Right renal pelvis (tissue), 4 donors: ENCODE data around the gene KCND3. TPM values are rescaled to one million over a fixed set of nuclear protein-coding genes. Genes with fewer than 3 reads are reported as not detected.
A peak's percentile ranks its signal among the peaks of the same experiment; 100 is the strongest.

ENCODE experiments used
- DNase-seq, 4 donors: peaks; one replicate each; pipeline ENCODE4 v3.0.0-alpha.2; 2013; ENCODE audit warnings: low read depth in 4 of 4, low spot score in 3 of 4, missing footprints in 1 of 4
- polyA plus RNA-seq, 4 donors: library from polyadenylated mRNA; unstranded; fragments of 120-200 nt; gene quantifications; one replicate each; pipeline ENCODE4 v1.2.1, GENCODE V29; 2013; ENCODE audit not compliant: insufficient read length in 4 of 4

Gene KCND3
- 1 to 10 TPM in 3 of 4 donors, under 1 TPM in 1; 0.93 to 1.6 (median 1.3) TPM for polyA plus RNA-seq

GRCh38 chr1:111989531-111990025 is at the start of gene KCND3:
Gene KCND3, minus strand, starts transcription at chr1:111989668.
- DNase-seq, result no peak

- no peak for DNase-seq
Observed at GRCh38 chr1:112034277-112034676, 44.8 kb upstream of the KCND3 start.

- DNase-seq, result no peak
Observed at GRCh38 chr1:112033439-112034120, 44.1 kb upstream of the KCND3 start.

- no peak for DNase-seq
Observed at GRCh38 chr1:112030157-112030556, 40.7 kb upstream of the KCND3 start.

- no peak for DNase-seq
Observed at GRCh38 chr1:112027696-112028095, 38.2 kb upstream of the KCND3 start.

- no peak for DNase-seq
Observed at GRCh38 chr1:112026501-112026900, 37.0 kb upstream of the KCND3 start.

- no peak for DNase-seq
Observed at GRCh38 chr1:112026016-112026415, 36.5 kb upstream of the KCND3 start.

GRCh38 chr1:112021263-112021662 is 31.8 kb upstream of the KCND3 start:
- no peak for DNase-seq

GRCh38 chr1:112017183-112017582 is 27.7 kb upstream of the KCND3 start:
- DNase-seq, result no peak

- DNase-seq, result no peak
Observed at GRCh38 chr1:112012823-112013222, 23.4 kb upstream of the KCND3 start.

- DNase-seq, result no peak
Observed at GRCh38 chr1:112011202-112011601, 21.7 kb upstream of the KCND3 start.

GRCh38 chr1:112007169-112007568 is 17.7 kb upstream of the KCND3 start:
- DNase-seq, result no peak

GRCh38 chr1:112006416-112007025 is 17.1 kb upstream of the KCND3 start:
- no peak for DNase-seq

GRCh38 chr1:112004076-112004475 is 14.6 kb upstream of the KCND3 start:
- no peak for DNase-seq

GRCh38 chr1:112002514-112002913 is 13.0 kb upstream of the KCND3 start:
- no peak for DNase-seq

- DNase-seq, result no peak
Observed at GRCh38 chr1:112001436-112001835, 12.0 kb upstream of the KCND3 start.

GRCh38 chr1:112000048-112000447 is 10.6 kb upstream of the KCND3 start:
- no peak for DNase-seq

- DNase-seq, result no peak
Observed at GRCh38 chr1:111998332-111998731, 8.9 kb upstream of the KCND3 start.

- DNase-seq, result no peak
Observed at GRCh38 chr1:111992476-111992875, 3.0 kb upstream of the KCND3 start.

GRCh38 chr1:111990878-111991718 is 1.6 kb upstream of the KCND3 start:
- peak in 1 of 4 donors; percentile 8 for DNase-seq
